Tongue (tissue), 2 donors: ENCODE data around the gene CHAT. TPM values are rescaled to one million over a fixed set of nuclear protein-coding genes. Genes with fewer than 3 reads are reported as not detected.

Experiments used
- DNase-seq: peaks from one replicate; pipeline ENCODE4 v3.0.0-alpha.2; 2015
- total RNA-seq: library from RNA; depleted of rRNA; stranded (reverse); fragments of >200 nt; gene quantifications from one replicate; pipeline ENCODE4 v1.2.3, GENCODE V29; 2014

CHAT gene
- total RNA-seq, 1 donor from 2014 or later: not detected

GRCh38 chr10:49612513-49613164 lies 1.2 kb upstream of the CHAT start:
- no peak for DNase-seq

DNA sequence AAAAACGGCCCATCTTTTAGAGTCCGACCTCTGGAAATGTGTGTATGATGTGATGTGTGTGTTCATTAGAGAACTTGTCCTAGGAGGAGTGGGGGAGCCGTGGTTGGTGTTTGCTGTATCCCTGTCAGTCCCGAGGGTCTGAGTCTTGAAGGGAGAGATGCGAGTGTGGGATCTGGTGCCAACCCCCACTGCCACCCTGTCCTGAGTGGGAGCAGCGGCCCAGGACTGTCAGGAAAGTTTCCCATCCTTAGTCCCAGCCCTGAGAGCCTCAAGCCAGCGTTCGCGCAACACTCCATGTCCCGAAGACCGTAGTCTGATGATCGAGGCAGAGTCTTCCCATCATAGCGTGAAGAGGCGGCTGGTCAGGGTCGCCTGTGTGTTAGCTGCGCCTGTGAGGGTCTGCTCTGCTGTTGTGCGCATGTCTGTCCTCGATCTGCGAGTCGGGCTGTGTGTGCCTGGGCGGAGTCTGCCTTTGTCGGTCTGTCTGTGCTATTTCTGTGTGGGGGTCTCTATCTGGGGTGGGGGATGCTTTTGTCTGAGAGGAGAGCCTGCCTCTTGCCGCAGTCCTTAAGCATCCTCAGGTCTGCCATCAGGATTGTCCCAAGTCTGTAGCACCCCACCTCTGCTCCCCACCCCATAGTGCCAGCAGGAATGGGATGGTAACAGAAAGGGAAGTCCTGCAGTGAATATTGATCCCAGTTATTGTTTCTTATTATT lies 514 bp upstream of the CHAT start:
- DNase-seq: no peak

- no peak for DNase-seq
Observed at GRCh38 chr10:49614242-49615198, 683 bp downstream of the CHAT start.

DNA sequence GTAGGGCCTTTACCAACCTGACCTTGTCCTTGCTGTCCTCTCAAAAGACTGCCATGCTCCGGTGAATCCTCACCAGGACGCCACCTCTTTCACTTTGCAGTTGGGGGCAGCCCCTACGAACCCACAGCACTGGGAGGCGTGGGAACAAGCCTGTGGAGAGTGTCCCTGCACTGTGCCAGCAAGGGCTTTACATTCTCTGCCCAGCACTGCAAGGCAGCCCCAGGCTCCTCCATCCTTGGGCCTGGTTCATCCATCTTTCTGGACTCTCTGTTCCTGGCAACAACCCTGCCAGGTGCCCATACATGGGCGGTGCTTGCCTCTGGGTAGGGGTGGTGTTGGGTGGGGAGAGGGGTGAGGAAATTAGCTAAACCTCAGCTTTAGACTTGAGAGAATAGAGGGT lies 1.4 kb downstream of the CHAT start:
- DNase-seq: no peak

- DNase-seq: no peak
Observed at GRCh38 chr10:49615721-49616120, 1.9 kb downstream of the CHAT start.

- DNase-seq: no peak
Observed at GRCh38 chr10:49616421-49617101, 2.7 kb downstream of the CHAT start.

DNA sequence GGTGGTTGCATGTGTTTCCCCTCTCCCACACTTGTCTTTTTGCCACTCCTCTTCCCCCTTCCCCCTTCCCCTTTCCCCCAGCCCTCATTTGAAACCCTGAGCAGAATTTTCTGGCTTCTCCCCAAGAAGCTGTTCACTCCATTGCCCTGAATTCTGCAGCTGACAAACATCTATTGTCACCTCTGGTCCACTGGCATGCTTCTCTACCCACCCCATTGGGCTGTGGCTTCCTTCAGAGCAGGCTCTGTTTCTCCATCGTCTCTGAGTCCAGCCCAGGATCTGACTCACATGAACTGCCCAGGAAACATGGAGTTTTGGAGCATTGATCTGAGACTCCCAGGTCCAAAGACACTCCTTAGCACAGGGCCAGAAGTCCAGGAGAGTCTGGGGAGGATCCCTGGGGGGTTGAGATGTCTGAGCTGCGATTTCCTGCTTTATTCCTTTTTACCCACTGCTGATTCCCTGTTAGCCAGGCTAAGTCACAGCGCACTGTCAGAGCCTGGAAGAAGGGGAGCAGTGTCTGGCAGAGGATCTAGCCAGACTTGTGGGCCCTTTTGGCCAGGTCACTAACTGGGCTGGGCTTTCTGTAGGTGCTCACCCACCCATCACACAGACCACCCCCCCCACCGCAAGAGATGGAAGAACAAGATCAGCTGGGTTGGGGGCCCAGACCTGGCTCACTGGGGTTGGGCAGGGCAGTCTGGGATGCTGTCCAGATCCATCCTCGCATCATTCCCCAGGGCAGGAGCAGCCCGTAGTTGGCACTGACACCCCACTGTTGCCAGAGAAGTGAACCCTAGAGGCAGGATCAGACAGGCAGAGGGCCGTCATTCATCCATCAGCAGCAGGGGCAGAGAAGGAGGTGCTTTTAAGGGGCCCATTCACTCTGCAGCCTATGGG lies 3.5 kb downstream of the CHAT start:
- DNase-seq: no peak

- DNase-seq: no peak
Observed at GRCh38 chr10:49618821-49619220, 5.0 kb downstream of the CHAT start.

- DNase-seq: no peak
Observed at GRCh38 chr10:49619613-49620012, 5.8 kb downstream of the CHAT start.

- DNase-seq: no peak
Observed at GRCh38 chr10:49620286-49620810, 6.5 kb downstream of the CHAT start.

DNA sequence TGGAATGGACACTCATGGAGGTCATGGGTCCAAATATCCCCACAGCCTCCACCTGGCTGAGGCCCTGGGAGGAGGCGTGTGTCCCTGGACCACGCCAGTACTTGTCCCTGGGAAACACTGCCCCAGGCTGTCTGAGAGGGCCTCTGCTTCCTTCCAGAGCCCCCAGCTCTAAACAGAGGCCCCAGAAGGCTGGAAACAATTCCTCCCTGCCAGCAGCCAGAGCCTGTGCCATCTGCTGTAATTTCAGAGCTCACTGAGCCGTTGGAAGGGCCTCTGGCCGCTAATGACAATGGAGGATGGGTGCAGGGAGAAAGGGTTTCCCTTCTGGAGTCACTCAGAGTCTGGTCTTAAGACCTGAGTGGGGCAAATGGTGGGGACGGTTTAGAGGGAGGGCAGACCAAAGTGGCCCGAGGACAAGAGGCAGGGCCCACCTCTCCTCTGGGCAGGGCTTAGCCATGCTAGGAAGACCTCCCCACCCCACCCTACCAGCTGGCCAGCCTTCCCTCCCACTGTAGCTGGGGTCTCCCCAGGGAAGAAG lies 7.1 kb downstream of the CHAT start:
- no peak for DNase-seq

DNA sequence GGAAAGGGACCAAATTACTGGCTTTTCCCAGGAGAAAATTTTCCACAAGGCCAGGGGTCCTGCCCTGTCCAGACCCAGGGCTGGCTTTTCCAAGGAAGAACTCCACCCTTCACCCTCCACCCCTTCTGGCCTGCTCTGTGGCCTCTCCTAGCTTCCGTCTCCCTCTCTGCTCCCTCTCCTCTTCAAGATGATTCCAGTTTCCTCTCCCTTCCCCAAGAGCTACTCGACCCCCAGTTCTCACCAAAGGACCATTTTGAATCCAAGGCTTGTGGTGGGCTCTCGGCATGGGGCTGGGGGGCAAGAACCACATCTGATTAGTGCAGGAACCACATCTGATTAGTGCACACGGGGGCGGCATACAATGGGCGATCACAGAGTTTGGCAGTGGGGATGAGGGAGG lies 7.7 kb downstream of the CHAT start:
- DNase-seq: no peak

- no peak for DNase-seq
Observed at GRCh38 chr10:49622426-49623425, 8.9 kb downstream of the CHAT start.

DNA sequence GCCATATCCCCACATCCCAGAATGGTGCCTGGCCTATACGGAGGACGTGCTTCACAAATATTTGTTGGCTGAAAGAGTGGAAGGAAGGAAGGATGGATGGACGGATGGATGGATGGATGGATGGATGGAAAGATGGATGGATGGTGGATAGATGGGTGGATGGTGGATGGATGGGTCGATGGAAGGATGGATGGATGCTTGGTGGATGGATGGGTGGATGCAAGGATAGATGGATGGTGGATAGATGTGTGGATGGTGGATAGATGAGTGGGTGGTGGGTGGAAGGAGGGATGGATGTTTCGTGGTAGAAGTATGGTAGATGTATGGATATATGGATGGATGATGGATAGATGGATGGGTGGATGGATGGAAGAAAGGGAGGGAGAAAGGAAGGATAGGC lies 10.8 kb downstream of the CHAT start:
- no peak for DNase-seq

- DNase-seq: no peak
Observed at GRCh38 chr10:49625411-49625810, 11.6 kb downstream of the CHAT start.

- DNase-seq: no peak
Observed at GRCh38 chr10:49627038-49627437, 13.2 kb downstream of the CHAT start.

GRCh38 chr10:49627644-49628247 lies 13.9 kb downstream of the CHAT start:
- DNase-seq: no peak

DNA sequence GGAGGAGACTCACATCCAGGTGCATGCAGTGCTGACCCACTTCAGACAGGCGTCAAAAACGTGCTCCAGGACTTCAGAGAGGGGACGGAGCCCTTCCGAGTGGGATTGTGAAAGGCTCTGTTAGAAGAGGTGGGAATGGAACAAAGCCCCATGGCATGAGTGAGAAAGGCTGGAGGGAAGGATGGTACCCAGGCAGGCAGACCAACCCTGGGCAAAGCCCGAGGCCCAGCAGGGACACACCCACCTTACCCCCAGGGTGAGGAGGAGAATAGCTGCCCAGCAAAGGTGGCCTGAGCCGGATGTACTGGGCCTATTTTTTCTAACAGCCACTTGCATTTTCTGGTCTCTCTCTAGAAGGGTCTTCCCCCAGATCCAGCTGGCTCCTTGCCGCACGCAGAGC lies 14.8 kb downstream of the CHAT start:
- no peak for DNase-seq

DNA sequence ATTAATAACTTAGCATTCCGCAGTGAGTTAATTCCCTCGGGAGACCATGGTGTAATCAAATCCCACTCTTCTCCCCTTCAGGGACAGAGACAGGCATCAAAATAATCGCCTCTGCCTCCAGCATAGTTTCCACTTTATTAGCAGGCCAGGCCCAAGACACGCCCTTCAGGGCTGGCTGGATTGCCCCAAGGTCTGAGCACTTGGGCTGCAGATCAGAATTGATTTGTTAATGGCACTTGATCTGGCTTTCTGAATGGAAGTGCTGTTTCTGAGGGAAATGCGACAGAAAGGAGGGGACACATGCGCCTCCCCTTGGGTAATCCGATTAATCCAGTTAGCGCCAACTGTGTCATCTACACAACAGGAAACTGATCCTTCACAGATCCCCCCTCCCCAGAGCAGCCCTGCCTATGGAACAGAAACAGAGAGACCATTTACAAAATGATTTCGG lies 15.6 kb downstream of the CHAT start:
- DNase-seq: no peak
